Measurements from ENCODE around the gene TBCD. TPM values are rescaled to one million over a fixed set of nuclear protein-coding genes. Genes with fewer than 3 reads are reported as not detected.

Gene TBCD
- total and polyA plus RNA-seq, 9 of the 15 experiments (the other 6 are each of a cell fraction or from before 2014, with no cell fraction given): 8.9 to 98.5 (median 28.0) TPM

DNA sequence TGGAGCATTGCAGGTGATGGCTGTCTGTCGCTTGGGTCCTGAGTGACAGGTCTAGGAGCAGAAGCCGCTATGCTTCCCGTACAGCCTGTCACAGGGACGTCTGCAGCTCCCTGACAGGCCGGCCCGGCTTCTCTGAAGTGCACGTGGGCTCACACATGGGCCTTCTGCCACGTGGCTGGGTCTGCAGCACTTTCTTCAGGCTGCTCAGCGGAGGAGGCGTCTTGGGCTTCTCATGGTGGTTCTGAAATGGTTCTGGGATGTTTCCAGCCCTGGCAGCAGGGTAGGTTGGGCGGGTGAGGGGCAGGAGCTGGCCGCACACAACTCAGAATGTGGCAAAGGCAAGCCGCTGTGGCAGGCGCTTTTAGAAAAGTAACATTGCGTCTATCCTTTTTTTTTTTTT, 168.3 kb downstream of the TBCD start:
- intact Hi-C loops (cut with micrococcal nuclease): no loop called here
- no peak for FAIRE-seq
- in situ Hi-C loops (cut with MboI): no loop called here

GRCh38 chr17:82920715-82921114, 168.8 kb downstream of the TBCD start:
- no peak for DNase-seq (ENCODE audit: extremely low read depth in 1 of 4, low spot score in 3 of 4)
- intact Hi-C loops (cut with micrococcal nuclease): no loop called here
- ChIA-PET CTCF (ENCODE audit: low intra/inter-chr PET ratio) (no interaction called here), POLR2A (no interaction called here)
- Histone ChIP-seq H3K4me3 (no peak overlapping the region), H3K4me2 (ENCODE audit: insufficient read depth, low read length) (no peak overlapping the region), H3K9me3 (replicated peaks; ENCODE audit: control insufficient read depth, insufficient read depth, low read depth, low read length) (no peaks in the 10 kb centered on the region), H3K4me1 (replicated peaks in 1 of 2; ENCODE audit: control insufficient read depth in 2 of 2, insufficient read depth in 2 of 2, low read length in 2 of 2) (peaks cover 0 to 9% of the 10 kb centered on the region in 2 experiments; a peak in 1 of 5 replicates), H3K27me3 (ENCODE audit: control insufficient read depth in 2 of 2, insufficient read depth in 2 of 2, low read length in 2 of 2) (no peaks in the 10 kb centered on the region), H3K9ac (ENCODE audit: insufficient read depth in 1 of 2, low read depth in 2 of 2, low read length in 2 of 2) (no peak overlapping the region), H3K79me2 (ENCODE audit: control insufficient read depth, insufficient read depth, low read length) (no peaks in the 10 kb centered on the region), H3K9me1 (ENCODE audit: control insufficient read depth, insufficient read depth, low read length) (no peaks in the 10 kb centered on the region), H3K36me3 (ENCODE audit: control insufficient read depth, insufficient read depth, low read length) (peaks cover 44% of the 10 kb centered on the region; the same call in 1 of the 3 replicates), H3K27ac (ENCODE audit: extremely low read depth, low read depth, low read length) (no peak overlapping the region), H4K20me1 (replicated peaks; ENCODE audit: control insufficient read depth, insufficient read depth, low read length) (no peaks in the 10 kb centered on the region), H2AFZ (ENCODE audit: low read depth, low read length) (no peak overlapping the region)
- FAIRE-seq: no peak
- no TSS peak for BruUV-seq (replicated peaks)
- WGBS (ENCODE audit: insufficient coverage, low coverage, missing lambda C conversion rate): 93% methylated on average over 10 of the region's 16 CpGs
- no peak for ATAC-seq
- in situ Hi-C loops (cut with MboI): no loop called here
- TF ChIP-seq MLX (CRISPR knock-in tag; conservative IDR thresholded peaks at IDR 0.05): no peak
- no peak for TF ChIP-seq ZNF217 (CRISPR knock-in tag; IDR thresholded peaks at IDR 0.05)
- no peak for TF ChIP-seq RAD51 (IDR thresholded peaks at IDR 0.05; ENCODE audit: borderline replicate concordance, low read depth)
- TF ChIP-seq, protein P1, sequence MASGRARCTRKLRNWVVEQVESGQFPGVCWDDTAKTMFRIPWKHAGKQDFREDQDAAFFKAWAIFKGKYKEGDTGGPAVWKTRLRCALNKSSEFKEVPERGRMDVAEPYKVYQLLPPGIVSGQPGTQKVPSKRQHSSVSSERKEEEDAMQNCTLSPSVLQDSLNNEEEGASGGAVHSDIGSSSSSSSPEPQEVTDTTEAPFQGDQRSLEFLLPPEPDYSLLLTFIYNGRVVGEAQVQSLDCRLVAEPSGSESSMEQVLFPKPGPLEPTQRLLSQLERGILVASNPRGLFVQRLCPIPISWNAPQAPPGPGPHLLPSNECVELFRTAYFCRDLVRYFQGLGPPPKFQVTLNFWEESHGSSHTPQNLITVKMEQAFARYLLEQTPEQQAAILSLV (tag; IDR thresholded peaks at IDR 0.05): no peak
- TF ChIP-seq SREBF1 (IDR thresholded peaks at IDR 0.05; ENCODE audit: borderline replicate concordance, low read depth, low read length): no peak
- no peak for TF ChIP-seq MTA3 (IDR thresholded peaks at IDR 0.05; ENCODE audit: borderline replicate concordance)
- TF ChIP-seq, protein P2, sequence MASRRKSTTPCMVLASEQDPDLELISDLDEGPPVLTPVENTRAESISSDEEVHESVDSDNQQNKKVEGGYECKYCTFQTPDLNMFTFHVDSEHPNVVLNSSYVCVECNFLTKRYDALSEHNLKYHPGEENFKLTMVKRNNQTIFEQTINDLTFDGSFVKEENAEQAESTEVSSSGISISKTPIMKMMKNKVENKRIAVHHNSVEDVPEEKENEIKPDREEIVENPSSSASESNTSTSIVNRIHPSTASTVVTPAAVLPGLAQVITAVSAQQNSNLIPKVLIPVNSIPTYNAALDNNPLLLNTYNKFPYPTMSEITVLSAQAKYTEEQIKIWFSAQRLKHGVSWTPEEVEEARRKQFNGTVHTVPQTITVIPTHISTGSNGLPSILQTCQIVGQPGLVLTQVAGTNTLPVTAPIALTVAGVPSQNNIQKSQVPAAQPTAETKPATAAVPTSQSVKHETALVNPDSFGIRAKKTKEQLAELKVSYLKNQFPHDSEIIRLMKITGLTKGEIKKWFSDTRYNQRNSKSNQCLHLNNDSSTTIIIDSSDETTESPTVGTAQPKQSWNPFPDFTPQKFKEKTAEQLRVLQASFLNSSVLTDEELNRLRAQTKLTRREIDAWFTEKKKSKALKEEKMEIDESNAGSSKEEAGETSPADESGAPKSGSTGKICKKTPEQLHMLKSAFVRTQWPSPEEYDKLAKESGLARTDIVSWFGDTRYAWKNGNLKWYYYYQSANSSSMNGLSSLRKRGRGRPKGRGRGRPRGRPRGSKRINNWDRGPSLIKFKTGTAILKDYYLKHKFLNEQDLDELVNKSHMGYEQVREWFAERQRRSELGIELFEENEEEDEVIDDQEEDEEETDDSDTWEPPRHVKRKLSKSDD (conservative IDR thresholded peaks at IDR 0.05; ENCODE audit: low read length): no peak

More for the DNA sequence above, 168.3 kb downstream of the TBCD start:
- CTCF ChIA-PET (ENCODE audit: low intra/inter-chr PET ratio): no interaction called here
- Histone ChIP-seq H3K4me3 (no peak overlapping the region), H3K4me1 (replicated peaks in 1 of 2; ENCODE audit: control insufficient read depth in 2 of 2, insufficient read depth in 2 of 2, low read length in 2 of 2) (peaks cover 0 to 9% of the 10 kb centered on the region in 2 experiments; a peak in 1 of 5 replicates), H3K27ac (ENCODE audit: extremely low read depth, low read depth, low read length) (no peak overlapping the region), H3K9me3 (replicated peaks; ENCODE audit: control insufficient read depth, insufficient read depth, low read depth, low read length) (no peaks in the 10 kb centered on the region), H2AFZ (ENCODE audit: low read depth, low read length) (no peak overlapping the region), H3K36me3 (ENCODE audit: control insufficient read depth, insufficient read depth, low read length) (peaks cover 44% of the 10 kb centered on the region; the same call in 1 of the 3 replicates), H3K9ac (ENCODE audit: insufficient read depth in 1 of 2, low read depth in 2 of 2, low read length in 2 of 2) (peak overlapping the region in 1 of 2 experiments; percentile 81; a peak in 2 of 4 replicates), H3K27me3 (ENCODE audit: control insufficient read depth in 2 of 2, insufficient read depth in 2 of 2, low read length in 2 of 2) (no peaks in the 10 kb centered on the region), H3K4me2 (ENCODE audit: insufficient read depth, low read length) (no peak overlapping the region), H3K9me1 (ENCODE audit: control insufficient read depth, insufficient read depth, low read length) (no peaks in the 10 kb centered on the region), H4K20me1 (replicated peaks; ENCODE audit: control insufficient read depth, insufficient read depth, low read length) (no peaks in the 10 kb centered on the region), H3K79me2 (ENCODE audit: control insufficient read depth, insufficient read depth, low read length) (no peaks in the 10 kb centered on the region)
- TF ChIP-seq, protein P3, sequence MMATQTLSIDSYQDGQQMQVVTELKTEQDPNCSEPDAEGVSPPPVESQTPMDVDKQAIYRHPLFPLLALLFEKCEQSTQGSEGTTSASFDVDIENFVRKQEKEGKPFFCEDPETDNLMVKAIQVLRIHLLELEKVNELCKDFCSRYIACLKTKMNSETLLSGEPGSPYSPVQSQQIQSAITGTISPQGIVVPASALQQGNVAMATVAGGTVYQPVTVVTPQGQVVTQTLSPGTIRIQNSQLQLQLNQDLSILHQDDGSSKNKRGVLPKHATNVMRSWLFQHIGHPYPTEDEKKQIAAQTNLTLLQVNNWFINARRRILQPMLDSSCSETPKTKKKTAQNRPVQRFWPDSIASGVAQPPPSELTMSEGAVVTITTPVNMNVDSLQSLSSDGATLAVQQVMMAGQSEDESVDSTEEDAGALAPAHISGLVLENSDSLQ (IDR thresholded peaks at IDR 0.05): 0 out of 2 replicates have a peak, but pooled peaks have one; percentile 40
- no peak for TF ChIP-seq ELF2 (CRISPR knock-in tag; IDR thresholded peaks at IDR 0.05)
- peak; percentile 38 for TF ChIP-seq RBM22 (IDR thresholded peaks at IDR 0.05; ENCODE audit: low read depth, low read length, poor library complexity, severe bottlenecking)
- TF ChIP-seq CEBPB (tag; IDR thresholded peaks at IDR 0.05): no peak
- no peak for TF ChIP-seq BCL6 (CRISPR knock-in tag; IDR thresholded peaks at IDR 0.05)
- no TSS peak for BruUV-seq (replicated peaks)
- POLR2A ChIA-PET: interaction anchor here (0.6 kb wide), 1 partner anchor 10 kb away, joined by 3 read pairs; no protein-coding TSS in a partner anchor
- DNase-seq (ENCODE audit: extremely low read depth in 1 of 4, low spot score in 3 of 4) (no peak), ATAC-seq (no peak)
- WGBS (ENCODE audit: insufficient coverage, low coverage, missing lambda C conversion rate): 93% methylated on average over 12 of the region's 15 CpGs
